WTC11 (cell line): ENCODE results near the gene ECT2.

ENCODE experiments used
- CTCF ChIP-seq: fragments of 200-600 bp; IDR thresholded peaks from 2 replicates; pipeline ENCODE4 v1.8.0; 2022; ENCODE audit warnings: antibody characterized with exemption
- ELF4 ChIP-seq: sonication (generic); formaldehyde crosslinking; IDR thresholded peaks from 2 replicates; pipeline ENCODE4 v1.8.1; 2022; ENCODE audit warnings: low read depth, mild to moderate bottlenecking, moderate library complexity, missing genetic modification reagents
- NR1H2 ChIP-seq: sonication (generic); formaldehyde crosslinking; IDR thresholded peaks from 2 replicates; pipeline ENCODE4 v1.9.0; 2021; ENCODE audit warnings: mild to moderate bottlenecking, moderate library complexity, missing genetic modification reagents
- ZNF219 ChIP-seq: sonication (generic); formaldehyde crosslinking; IDR thresholded peaks from 2 replicates; pipeline ENCODE4 v1.8.0; 2023; ENCODE audit warnings: missing genetic modification reagents, mild to moderate bottlenecking, borderline replicate concordance

DNA sequence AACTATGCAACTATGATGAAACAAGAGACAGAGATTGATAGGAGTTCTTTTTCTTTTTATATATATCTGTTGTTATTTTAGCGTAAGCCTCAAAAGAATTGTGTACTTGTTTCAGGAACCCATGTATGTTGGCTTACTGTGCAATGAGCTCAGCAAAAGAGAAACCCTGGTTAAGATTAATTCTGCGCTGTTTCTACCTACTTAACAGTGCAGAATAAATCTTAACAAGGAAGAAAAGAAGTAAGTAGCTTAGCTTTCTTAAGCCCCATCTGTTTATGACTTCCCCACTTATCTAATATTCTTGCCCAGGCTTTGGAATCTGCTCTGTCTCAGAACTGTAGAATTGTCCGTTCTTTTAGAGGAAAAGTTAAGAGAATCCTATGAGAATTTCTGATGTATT lies 27.4 kb downstream of the ECT2 start:
- no peak for TF ChIP-seq ZNF219
- no peak for TF ChIP-seq NR1H2 (CRISPR knock-in tag)
- no peak for TF ChIP-seq CTCF
- TF ChIP-seq ELF4 (CRISPR knock-in tag) = no peak
